Measurements from ENCODE around the gene CD276.

The CD276 gene

DNA sequence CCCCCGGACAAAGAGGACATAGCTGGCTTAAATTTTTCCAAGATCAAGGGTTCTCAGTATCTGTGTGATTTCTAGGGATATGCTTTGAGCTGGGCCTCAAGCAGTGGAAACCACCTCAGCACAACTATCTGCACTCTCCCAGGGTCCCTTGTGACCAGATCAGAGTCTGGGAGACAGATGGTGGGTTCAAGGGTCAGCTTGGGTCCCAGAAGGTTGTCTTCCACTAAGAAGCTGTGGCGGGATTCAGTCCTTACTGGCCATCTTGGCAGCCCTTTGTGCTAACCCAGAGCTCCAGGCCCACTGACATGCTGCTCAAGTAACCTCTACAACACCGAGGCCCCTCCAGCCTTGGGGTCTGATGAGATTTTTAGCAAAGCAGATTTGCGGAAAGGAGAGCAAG, 66.3 kb downstream of the CD276 start:
- DNase-seq, result no peak

- no peak for DNase-seq
These were observed 66.8 kb downstream of the CD276 start for GRCh38 chr15:73750951-73751350.

GRCh38 chr15:73751511-73751898, 67.3 kb downstream of the CD276 start:
- DNase-seq, result no peak

DNA sequence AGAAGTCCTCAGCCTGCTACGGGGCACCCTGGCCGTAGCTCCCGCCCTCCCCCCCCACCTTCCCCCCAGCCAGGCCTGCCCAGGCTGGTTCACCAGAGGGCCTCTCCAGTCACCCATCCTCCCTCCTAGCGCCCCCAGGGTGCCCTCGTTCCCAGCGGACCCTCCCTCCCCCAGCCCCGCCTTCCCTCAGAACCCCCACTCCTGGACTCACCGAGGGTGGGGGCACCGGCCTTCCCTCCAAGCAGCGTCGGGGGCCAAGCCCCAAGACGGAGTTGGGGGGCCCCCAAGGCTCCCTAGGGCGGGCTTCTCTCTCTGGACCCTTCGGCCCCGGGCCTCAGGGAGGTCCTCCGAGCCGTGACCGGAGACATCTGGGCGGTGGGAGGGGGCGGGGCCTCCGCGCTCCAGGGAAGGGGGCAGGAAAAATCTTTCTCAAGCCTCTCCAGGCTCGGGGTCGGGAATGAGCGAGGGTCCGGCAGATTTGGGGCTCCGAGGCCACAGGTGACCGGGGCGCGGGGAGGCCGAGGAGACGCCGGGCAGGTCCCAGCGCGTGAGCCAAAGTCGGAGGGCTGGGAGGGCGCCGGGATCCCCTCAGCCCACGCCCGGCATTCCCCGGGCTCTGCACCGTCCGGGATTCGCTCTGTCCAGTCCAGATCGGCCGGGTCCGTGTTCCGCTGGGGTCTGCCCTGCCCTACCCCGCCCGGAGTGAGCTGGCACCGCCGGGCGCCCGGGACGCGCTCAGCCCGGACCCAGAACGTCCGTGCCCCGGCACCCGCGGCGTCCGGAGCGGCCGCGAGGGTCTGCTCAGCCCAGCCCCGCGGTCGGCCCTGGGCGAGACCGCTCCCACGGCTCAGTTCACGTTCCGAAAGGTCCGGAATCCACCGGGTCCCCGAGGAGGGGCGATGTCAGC, 68.0 kb downstream of the CD276 start:
- DNase-seq, result no peak

DNA sequence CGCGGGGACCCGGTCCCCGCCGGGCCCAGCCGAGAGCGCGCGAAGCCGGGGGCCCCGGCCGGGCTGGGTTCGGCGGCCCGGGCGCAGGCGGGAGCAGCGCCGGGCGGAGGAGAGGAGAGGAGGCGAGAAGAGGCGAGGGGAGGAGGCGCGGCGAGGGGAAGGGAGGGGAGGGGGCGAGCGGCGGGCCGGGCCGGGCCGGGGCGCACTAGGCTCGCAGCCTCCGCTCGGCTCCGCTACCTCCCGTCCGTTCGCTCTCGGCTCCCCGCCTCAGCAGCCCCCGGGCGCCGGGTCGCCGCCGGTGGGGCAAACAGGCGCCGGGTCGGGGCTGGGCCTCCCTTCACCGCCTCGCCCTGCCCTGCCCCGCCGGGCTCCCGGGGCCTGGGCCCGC, 68.6 kb downstream of the CD276 start:
- DNase-seq, result no peak

DNA sequence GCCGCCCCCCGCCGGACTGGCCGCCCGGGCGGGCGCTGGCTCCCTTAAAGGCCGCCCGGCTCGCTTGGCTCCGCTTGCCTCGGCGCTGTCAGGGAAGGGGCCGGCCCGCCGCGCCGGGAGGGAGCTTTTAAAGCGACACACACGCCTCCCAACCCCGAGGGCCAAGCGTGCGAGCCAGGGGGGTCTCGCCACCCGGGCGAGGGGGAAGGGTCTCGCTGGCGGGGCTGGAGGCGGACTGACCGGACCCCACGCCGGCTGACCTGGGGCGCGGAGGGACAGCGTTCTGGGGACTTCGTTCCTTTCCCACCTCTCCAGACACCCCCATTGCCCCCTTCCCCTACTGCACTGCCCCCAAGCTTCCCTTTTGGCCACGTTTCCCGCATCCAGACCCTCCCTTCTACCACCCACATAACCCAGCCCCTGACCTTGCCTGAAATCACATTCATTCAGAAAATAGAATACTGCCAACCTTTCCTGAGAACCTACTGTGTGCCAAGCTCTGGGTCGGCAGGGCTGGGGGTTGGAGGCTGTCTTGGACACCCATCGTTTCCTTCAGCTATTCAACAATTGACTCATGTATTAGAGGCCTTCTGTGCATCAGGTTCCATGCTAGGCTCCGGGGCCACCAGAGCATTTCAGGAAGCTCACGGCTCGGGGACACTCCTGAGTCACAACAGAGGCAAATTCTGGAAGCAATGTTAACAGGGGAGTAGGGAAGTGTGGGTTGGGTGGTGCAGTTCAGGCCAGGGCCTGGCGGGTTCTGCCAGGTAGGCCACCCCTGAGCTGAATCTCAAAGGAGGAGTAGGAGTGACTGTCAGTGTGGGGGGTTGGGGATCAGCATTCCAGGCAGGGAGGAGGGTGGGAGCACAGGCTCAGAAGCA, 69.3 kb downstream of the CD276 start, which contains the start of gene INSYN1:
Gene INSYN1 (minus strand): TSS at position 102 of the 881 bp plus-strand sequence. CDS start 2,221 bp downstream, outside the sequence.
- no peak for DNase-seq

- DNase-seq, result no peak
These were observed 70.3 kb downstream of the CD276 start for GRCh38 chr15:73754461-73754860.

DNA sequence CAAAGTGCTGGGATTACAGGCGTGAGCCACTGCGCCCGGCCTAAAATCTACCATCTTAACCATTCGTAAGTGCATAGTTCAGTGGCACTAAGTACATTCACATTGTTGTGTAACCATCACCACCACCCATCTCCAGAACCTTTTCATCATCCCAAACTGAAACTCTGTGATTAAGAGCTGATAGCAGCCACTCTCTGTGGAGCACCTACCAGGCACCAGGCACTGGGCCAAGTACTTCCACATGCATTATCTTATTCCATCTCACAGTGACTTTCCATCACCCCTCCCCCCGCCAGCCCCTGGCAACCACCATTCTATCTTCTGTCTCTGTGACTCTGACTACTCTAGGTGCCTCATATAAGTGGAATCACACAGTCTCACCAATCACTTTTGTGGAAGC, 71.3 kb downstream of the CD276 start:
- DNase-seq, result no peak

- DNase-seq, result no peak
These were observed 71.8 kb downstream of the CD276 start for GRCh38 chr15:73755946-73756345.

DNA sequence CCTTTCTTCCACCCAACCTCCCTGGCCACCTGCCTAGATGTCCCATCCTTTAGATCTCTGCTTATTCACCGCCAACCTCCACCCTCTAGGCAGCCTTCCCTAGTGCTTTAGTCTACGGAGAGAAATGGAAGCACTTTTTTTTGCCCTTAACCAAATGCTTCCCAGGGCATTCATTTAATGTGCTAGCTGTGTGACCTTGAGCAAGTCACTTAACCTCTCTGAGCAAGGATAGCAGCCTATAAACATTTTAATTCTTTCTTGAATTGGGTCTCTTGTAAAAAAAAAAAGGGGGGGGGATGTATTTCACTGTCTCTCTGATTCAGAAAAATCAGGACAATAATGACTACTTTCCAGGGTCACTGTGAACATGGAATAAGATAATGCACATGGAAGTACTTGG, 72.2 kb downstream of the CD276 start:
- no peak for DNase-seq

DNA sequence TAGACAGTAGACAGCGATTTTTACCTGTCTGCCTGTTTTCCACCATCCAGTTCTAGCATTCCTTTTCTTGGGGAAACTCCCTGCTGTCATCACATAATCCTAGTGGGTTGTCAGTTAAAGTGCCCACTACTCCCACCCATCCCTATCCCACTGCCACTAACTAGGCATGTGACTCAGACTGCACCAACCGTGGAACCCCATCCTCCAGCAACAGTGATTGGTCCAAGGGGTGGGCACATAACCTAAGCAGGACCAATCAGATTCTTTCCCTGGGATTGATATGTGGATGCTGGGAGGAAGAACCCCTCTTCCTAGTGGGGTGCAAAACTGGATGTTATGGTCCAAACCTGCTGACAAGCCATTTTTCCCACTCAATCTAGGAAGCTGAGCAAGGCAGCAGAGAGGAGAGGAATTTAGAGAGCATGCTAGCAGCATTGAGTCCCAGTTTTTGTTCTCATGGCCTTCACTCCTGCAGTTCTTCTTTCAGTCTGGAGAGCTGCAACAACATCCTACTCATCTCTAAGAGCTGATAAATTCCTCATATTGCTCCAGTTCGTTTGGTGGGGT, 72.8 kb downstream of the CD276 start:
- no peak for DNase-seq

- no peak for DNase-seq
These were observed 73.4 kb downstream of the CD276 start for GRCh38 chr15:73757571-73757970.

DNA sequence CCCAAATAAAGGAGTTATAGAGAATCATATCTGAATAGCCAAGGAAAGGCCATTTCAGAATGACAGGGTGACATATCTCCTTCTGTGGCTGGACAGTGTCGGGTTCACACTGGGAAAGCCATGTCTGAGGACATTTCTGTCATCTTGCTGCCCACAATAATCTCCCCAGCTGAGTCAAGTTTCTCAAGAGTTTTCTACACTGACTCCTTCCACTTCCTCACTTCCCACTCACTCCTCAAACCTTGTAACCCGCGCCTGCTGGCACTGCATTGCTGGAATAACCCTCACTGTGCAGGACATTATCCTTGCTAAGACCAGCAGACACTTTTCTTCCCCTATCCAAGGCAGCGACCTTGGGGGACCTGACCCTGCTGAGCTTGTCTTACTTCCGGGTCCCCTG, 74.3 kb downstream of the CD276 start:
- DNase-seq, result no peak

GRCh38 chr15:73760330-73761329, 76.4 kb downstream of the CD276 start:
- no peak for DNase-seq

GRCh38 chr15:73763931-73764330, 79.7 kb downstream of the CD276 start:
- DNase-seq, result no peak

All from NCI-H187 treated with DMSO at 0.1 percent for 48 hours (cell line).